Measurements from ENCODE around the gene HOXD1. TPM values are rescaled to one million over a fixed set of nuclear protein-coding genes. Genes with fewer than 3 reads are reported as not detected.

HOXD1 gene
- total RNA-seq, 4 donors from 2014 or later: 0.44 to 1.8 (median 0.63) TPM; not detected in 1

GRCh38 chr2:176164201-176164600, 24.3 kb upstream of the HOXD1 start:
- Histone ChIP-seq H3K27ac (no peak overlapping the region), H3K4me1 (peaks cover 0 to 42% (median 9%) of the 10 kb centered on the region in 4 donors), H3K4me3 (no peak overlapping the region), H3K36me3 (no peaks in the 10 kb centered on the region), H3K27me3 (peaks cover 6 to 87% of the 10 kb centered on the region in 2 donors), H3K9me3 (peaks cover 0 to 9% (median 0%) of the 10 kb centered on the region in 4 donors)
- TF ChIP-seq EP300 (IDR thresholded peaks at IDR 0.05): no peak
- TF ChIP-seq POLR2A (IDR thresholded peaks at IDR 0.05): no peak
- TF ChIP-seq CTCF (IDR thresholded peaks at IDR 0.05): no peak
- WGBS, 2 donors: 59 to 62% methylated on average over 13 of the region's 13 CpGs
- no peak for DNase-seq (ENCODE audit: low spot score in 2 of 2)

- Histone ChIP-seq H3K4me3 (peak overlapping the region in 1 of 4 donors; percentile 15), H3K27me3 (peaks cover 6 to 83% of the 10 kb centered on the region in 2 donors), H3K4me1 (peaks cover 0 to 36% (median 6%) of the 10 kb centered on the region in 4 donors), H3K9me3 (peaks cover 0 to 9% (median 0%) of the 10 kb centered on the region in 4 donors), H3K36me3 (no peaks in the 10 kb centered on the region), H3K27ac (no peak overlapping the region)
- 20 to 21% methylated on average over 52 of the region's 52 CpGs for WGBS, 2 donors
- no peak for DNase-seq (ENCODE audit: low spot score in 2 of 2)
- TF ChIP-seq POLR2A (IDR thresholded peaks at IDR 0.05) (no peak), EP300 (IDR thresholded peaks at IDR 0.05) (no peak), CTCF (IDR thresholded peaks at IDR 0.05) (no peak)
Observed at GRCh38 chr2:176164611-176165369, 23.7 kb upstream of the HOXD1 start.

GRCh38 chr2:176165370-176166050, 23.0 kb upstream of the HOXD1 start:
- H3K36me3 ChIP-seq: no peaks in the 10 kb centered on the region
- 37 to 44% methylated on average over 26 of the region's 26 CpGs for WGBS, 2 donors
- DNase-seq (ENCODE audit: low spot score in 2 of 2): no peak
- H3K4me3 ChIP-seq: peak overlapping the region in 1 of 4 donors; percentile 15
- H3K9me3 ChIP-seq: peaks cover 0 to 9% (median 0%) of the 10 kb centered on the region in 4 donors
- TF ChIP-seq POLR2A (IDR thresholded peaks at IDR 0.05) (no peak), EP300 (IDR thresholded peaks at IDR 0.05) (no peak), CTCF (IDR thresholded peaks at IDR 0.05) (no peak)
- peaks cover 0 to 29% (median 0%) of the 10 kb centered on the region in 4 donors for H3K4me1 ChIP-seq
- no peak overlapping the region for H3K27ac ChIP-seq
- peaks cover 5 to 82% of the 10 kb centered on the region in 2 donors for H3K27me3 ChIP-seq

- 85 to 88% methylated on average over 2 of the region's 2 CpGs for WGBS, 2 donors
- H3K4me3 ChIP-seq: no peak overlapping the region
- peaks cover 0 to 9% (median 0%) of the 10 kb centered on the region in 4 donors for H3K9me3 ChIP-seq
- no peaks in the 10 kb centered on the region for H3K36me3 ChIP-seq
- no peak for DNase-seq (ENCODE audit: low spot score in 2 of 2)
- no peak overlapping the region for H3K27ac ChIP-seq
- peaks cover 3 to 82% of the 10 kb centered on the region in 2 donors for H3K27me3 ChIP-seq
- TF ChIP-seq EP300 (IDR thresholded peaks at IDR 0.05) (no peak), CTCF (IDR thresholded peaks at IDR 0.05) (no peak), POLR2A (IDR thresholded peaks at IDR 0.05) (no peak)
- peaks cover 0 to 23% (median 0%) of the 10 kb centered on the region in 4 donors for H3K4me1 ChIP-seq
Observed at GRCh38 chr2:176166272-176166671, 22.2 kb upstream of the HOXD1 start.

- WGBS, 2 donors: 77 to 81% methylated on average over 1 of the region's 1 CpG
- Histone ChIP-seq H3K27me3 (peaks cover 3 to 82% of the 10 kb centered on the region in 2 donors), H3K36me3 (no peaks in the 10 kb centered on the region), H3K27ac (no peak overlapping the region), H3K4me3 (no peak overlapping the region), H3K4me1 (peaks cover 0 to 26% (median 0%) of the 10 kb centered on the region in 4 donors), H3K9me3 (peaks cover 0 to 9% (median 0%) of the 10 kb centered on the region in 4 donors)
- TF ChIP-seq POLR2A (IDR thresholded peaks at IDR 0.05) (no peak), EP300 (IDR thresholded peaks at IDR 0.05) (no peak), CTCF (IDR thresholded peaks at IDR 0.05) (no peak)
- no peak for DNase-seq (ENCODE audit: low spot score in 2 of 2)
Observed at GRCh38 chr2:176167398-176167797, 21.1 kb upstream of the HOXD1 start.

Data from tibial nerve (tissue), 4 donors.